Measurements from ENCODE around the gene ZNF763. TPM values are rescaled to one million over a fixed set of nuclear protein-coding genes. Genes with fewer than 3 reads are reported as not detected.

Gene ZNF763
- total RNA-seq, 1 donor from 2014 or later: not detected

- Mint-ChIP-seq H3K4me1 (ENCODE audit: low read depth, unreplicated experiment) (no peaks in the 10 kb centered on the region), H3K27ac (ENCODE audit: unreplicated experiment) (no peak overlapping the region), H3K36me3 (ENCODE audit: low read depth, unreplicated experiment) (no peaks in the 10 kb centered on the region), H3K27me3 (ENCODE audit: low read depth, unreplicated experiment) (no peaks in the 10 kb centered on the region), H3K4me3 (ENCODE audit: unreplicated experiment) (no peak overlapping the region), H3K9me3 (ENCODE audit: unreplicated experiment) (peaks cover 29% of the 10 kb centered on the region)
- H3K27me3 ChIP-seq (ENCODE audit: insufficient read depth, low read length): no peaks in the 10 kb centered on the region
- TF ChIP-seq EZH2 (IDR thresholded peaks at IDR 0.05; ENCODE audit: insufficient read depth, low read length) (no peak), CTCF (IDR thresholded peaks at IDR 0.05; ENCODE audit: insufficient read depth, low read depth, low read length) (no peak)
- H3K4me3 ChIP-seq (ENCODE audit: insufficient read depth, low read depth, low read length): no peak overlapping the region
- H3K9me3 ChIP-seq (ENCODE audit: insufficient read depth, low read depth, low read length): peaks cover 52% of the 10 kb centered on the region
- no peak overlapping the region for H3K4me2 ChIP-seq (ENCODE audit: low read length)
- FAIRE-seq (peak; percentile 20), DNase-seq (ENCODE audit: low read depth) (no peak)
- H2AFZ ChIP-seq (ENCODE audit: low read depth, low read length): no peak overlapping the region
- no peak overlapping the region for H3K27ac ChIP-seq (ENCODE audit: low read depth, low read length)
- no peak overlapping the region for H3K9ac ChIP-seq (ENCODE audit: low read length)
- H4K20me1 ChIP-seq (ENCODE audit: insufficient read depth, low read length): no peaks in the 10 kb centered on the region
- H3K36me3 ChIP-seq (ENCODE audit: insufficient read depth, low read length): no peaks in the 10 kb centered on the region
- H3K4me1 ChIP-seq (ENCODE audit: insufficient read depth, low read length): no peaks in the 10 kb centered on the region
- H3K79me2 ChIP-seq (ENCODE audit: insufficient read depth, low read length): no peaks in the 10 kb centered on the region
These were observed 13.8 kb downstream of the ZNF763 start for GRCh38 chr19:11978492-11979100.

GRCh38 chr19:11979527-11979926 is 14.7 kb downstream of the ZNF763 start:
- Mint-ChIP-seq H3K4me3 (ENCODE audit: unreplicated experiment) (no peak overlapping the region), H3K4me1 (ENCODE audit: low read depth, unreplicated experiment) (no peaks in the 10 kb centered on the region), H3K27ac (ENCODE audit: unreplicated experiment) (no peak overlapping the region), H3K9me3 (ENCODE audit: unreplicated experiment) (peaks cover 25% of the 10 kb centered on the region), H3K27me3 (ENCODE audit: low read depth, unreplicated experiment) (no peaks in the 10 kb centered on the region), H3K36me3 (ENCODE audit: low read depth, unreplicated experiment) (no peaks in the 10 kb centered on the region)
- Histone ChIP-seq H3K4me3 (ENCODE audit: insufficient read depth, low read depth, low read length) (no peak overlapping the region), H3K79me2 (ENCODE audit: insufficient read depth, low read length) (no peaks in the 10 kb centered on the region), H3K27ac (ENCODE audit: low read depth, low read length) (no peak overlapping the region), H4K20me1 (ENCODE audit: insufficient read depth, low read length) (no peaks in the 10 kb centered on the region), H2AFZ (ENCODE audit: low read depth, low read length) (no peak overlapping the region), H3K4me2 (ENCODE audit: low read length) (no peak overlapping the region), H3K36me3 (ENCODE audit: insufficient read depth, low read length) (no peaks in the 10 kb centered on the region), H3K9me3 (ENCODE audit: insufficient read depth, low read depth, low read length) (peaks cover 53% of the 10 kb centered on the region), H3K27me3 (ENCODE audit: insufficient read depth, low read length) (no peaks in the 10 kb centered on the region), H3K4me1 (ENCODE audit: insufficient read depth, low read length) (no peaks in the 10 kb centered on the region), H3K9ac (ENCODE audit: low read length) (no peak overlapping the region)
- no peak for DNase-seq (ENCODE audit: low read depth)
- no peak for TF ChIP-seq CTCF (IDR thresholded peaks at IDR 0.05; ENCODE audit: insufficient read depth, low read depth, low read length)
- no peak for TF ChIP-seq EZH2 (IDR thresholded peaks at IDR 0.05; ENCODE audit: insufficient read depth, low read length)
- no peak for FAIRE-seq

GRCh38 chr19:11982526-11982925 is 17.7 kb downstream of the ZNF763 start:
- DNase-seq (ENCODE audit: low read depth): no peak
- peaks cover 19% of the 10 kb centered on the region for H3K9me3 Mint-ChIP-seq (ENCODE audit: unreplicated experiment)
- H3K9ac ChIP-seq (ENCODE audit: low read length): no peak overlapping the region
- no peaks in the 10 kb centered on the region for H3K36me3 ChIP-seq (ENCODE audit: insufficient read depth, low read length)
- H3K27ac ChIP-seq (ENCODE audit: low read depth, low read length): no peak overlapping the region
- no peak overlapping the region for H3K4me2 ChIP-seq (ENCODE audit: low read length)
- no peaks in the 10 kb centered on the region for H3K79me2 ChIP-seq (ENCODE audit: insufficient read depth, low read length)
- peaks cover 47% of the 10 kb centered on the region for H3K9me3 ChIP-seq (ENCODE audit: insufficient read depth, low read depth, low read length)
- no peak for TF ChIP-seq EZH2 (IDR thresholded peaks at IDR 0.05; ENCODE audit: insufficient read depth, low read length)
- TF ChIP-seq CTCF (IDR thresholded peaks at IDR 0.05; ENCODE audit: insufficient read depth, low read depth, low read length): no peak
- no peak overlapping the region for H2AFZ ChIP-seq (ENCODE audit: low read depth, low read length)
- no peaks in the 10 kb centered on the region for H3K36me3 Mint-ChIP-seq (ENCODE audit: low read depth, unreplicated experiment)
- H3K4me3 Mint-ChIP-seq (ENCODE audit: unreplicated experiment): no peak overlapping the region
- FAIRE-seq: no peak
- H3K4me1 Mint-ChIP-seq (ENCODE audit: low read depth, unreplicated experiment): no peaks in the 10 kb centered on the region
- no peak overlapping the region for H3K27ac Mint-ChIP-seq (ENCODE audit: unreplicated experiment)
- H3K4me3 ChIP-seq (ENCODE audit: insufficient read depth, low read depth, low read length): no peak overlapping the region
- no peaks in the 10 kb centered on the region for H3K27me3 Mint-ChIP-seq (ENCODE audit: low read depth, unreplicated experiment)
- H3K27me3 ChIP-seq (ENCODE audit: insufficient read depth, low read length): no peaks in the 10 kb centered on the region
- no peaks in the 10 kb centered on the region for H3K4me1 ChIP-seq (ENCODE audit: insufficient read depth, low read length)
- no peaks in the 10 kb centered on the region for H4K20me1 ChIP-seq (ENCODE audit: insufficient read depth, low read length)
